HS-27A (cell line): ENCODE measurements around the gene OR8B4.
"Not testable (repeated sequence)": the region's sequence is repeated elsewhere in the genome, so short reads cannot be mapped to it uniquely, and the experiment has no call there.

Source experiments
- DNase-seq: peaks from one replicate; pipeline ENCODE4 v3.0.0-alpha.2; 2012; ENCODE audit warnings: low read depth, missing footprints

Gene OR8B4

DNA sequence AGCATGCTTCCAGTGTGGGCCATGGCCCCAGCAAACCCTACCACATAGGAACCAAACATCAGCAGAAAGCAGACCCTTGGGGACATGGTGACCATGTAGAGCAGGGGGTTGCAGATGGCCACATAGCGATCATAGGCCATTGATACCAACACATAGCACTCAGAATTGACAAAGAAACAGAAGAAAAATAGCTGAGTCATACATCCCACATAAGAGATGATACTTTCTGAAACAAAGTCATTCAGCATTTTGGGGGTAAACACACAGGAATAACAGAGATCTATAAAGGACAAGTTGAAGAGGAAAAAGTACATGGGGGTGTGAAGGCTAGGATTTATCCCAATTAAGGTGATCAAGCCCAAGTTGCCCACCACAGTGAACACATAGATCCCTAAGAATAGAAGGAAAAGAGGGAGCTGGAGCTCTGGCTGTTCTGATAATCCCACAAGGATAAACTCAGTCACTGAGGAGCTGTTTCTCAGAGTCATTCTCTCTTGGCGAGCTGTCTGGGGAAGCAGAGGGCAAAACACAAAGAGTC, at the start of gene OR8B4:
TSS of gene OR8B4 (minus strand) at position 488 of the 538 bp plus-strand sequence. CDS start at position 488, 0 bp downstream.
- no peak for DNase-seq

DNA sequence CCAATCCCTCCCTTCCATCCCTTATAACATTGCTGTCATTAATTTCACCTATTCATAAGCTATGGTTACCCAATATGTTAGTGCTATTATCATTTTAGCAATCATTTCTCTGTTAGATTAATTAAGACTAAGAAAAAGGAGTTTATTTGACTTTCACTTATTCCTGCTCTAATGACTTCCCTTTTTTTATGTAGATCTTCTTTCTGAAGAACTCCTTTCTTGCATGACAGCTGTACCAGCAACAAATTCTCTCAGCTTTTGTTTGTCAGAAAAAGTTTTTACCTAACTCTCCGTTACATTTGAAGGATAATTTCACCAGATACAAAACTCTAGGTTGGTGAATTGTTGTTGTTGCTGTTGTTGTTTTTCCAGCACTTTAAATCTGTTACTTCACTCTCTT, 49.4 kb upstream of the OR8B4 start:
- no peak for DNase-seq

GRCh38 chr11:124473476-124473875, 48.8 kb upstream of the OR8B4 start:
- DNase-seq = no peak

DNA sequence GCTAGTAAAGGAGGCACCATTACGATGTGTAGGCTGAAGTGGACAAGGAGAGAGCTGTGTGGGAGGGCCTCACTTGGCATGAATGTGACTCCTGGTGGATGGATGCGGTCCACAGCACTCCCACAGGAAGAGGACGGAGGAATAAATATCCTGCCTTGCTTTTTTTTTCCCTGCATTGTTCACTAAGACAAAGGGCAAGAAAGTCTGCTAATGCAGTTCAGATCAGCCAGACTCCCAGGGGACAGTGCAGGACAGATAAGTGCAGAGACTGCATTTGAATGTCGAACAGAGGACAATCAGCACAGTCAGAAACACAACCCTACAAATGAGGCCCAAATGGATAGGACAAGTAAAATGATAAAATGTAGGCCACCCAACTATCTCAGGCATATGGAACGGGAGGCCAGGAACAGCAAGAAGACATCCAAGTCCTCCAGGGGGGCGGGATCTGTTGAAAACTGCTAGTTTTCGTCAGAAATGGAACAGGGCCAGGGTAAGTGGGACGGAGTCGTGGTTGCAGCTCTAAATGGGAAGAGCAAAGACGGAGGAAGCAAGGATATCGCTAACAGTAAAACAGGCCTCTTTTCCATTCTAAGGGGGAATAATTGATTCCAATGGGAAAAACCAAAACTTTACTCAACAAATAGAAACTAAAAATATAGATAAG, 46.0 kb upstream of the OR8B4 start:
- DNase-seq = no peak

DNA sequence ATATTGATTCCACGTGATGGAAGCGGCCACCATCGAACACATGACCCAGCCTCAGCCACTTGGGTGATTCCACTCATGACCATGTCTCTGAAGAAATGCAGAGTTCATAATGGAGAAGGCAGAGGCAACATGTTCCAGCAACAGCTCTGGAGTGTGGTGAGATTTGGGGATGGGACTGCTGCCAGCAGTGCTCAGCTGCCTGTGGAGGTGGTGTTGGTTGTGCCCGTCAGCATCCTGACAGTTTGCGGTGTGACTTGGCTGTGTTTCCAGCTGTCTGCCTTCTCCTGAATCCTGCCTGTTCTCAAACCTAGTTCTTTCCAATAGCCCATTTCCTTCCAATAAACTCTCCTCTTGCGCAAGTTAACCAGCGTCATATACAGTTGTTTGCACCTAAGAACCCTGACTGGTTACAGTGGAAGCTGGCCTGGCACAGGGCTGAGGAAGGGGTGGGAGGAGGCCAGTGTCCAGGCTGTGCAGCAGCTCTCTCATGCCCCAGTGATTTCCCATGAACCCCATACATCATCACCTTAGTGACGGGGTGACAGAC, 42.8 kb upstream of the OR8B4 start:
- no peak for DNase-seq

GRCh38 chr11:124465368-124465767, 40.7 kb upstream of the OR8B4 start:
- DNase-seq = no peak

GRCh38 chr11:124463990-124464389, 39.3 kb upstream of the OR8B4 start:
- no peak for DNase-seq

- no peak for DNase-seq
Measured at GRCh38 chr11:124463324-124463723, 38.7 kb upstream of the OR8B4 start.

GRCh38 chr11:124460459-124460858, 35.8 kb upstream of the OR8B4 start:
- DNase-seq = no peak

DNA sequence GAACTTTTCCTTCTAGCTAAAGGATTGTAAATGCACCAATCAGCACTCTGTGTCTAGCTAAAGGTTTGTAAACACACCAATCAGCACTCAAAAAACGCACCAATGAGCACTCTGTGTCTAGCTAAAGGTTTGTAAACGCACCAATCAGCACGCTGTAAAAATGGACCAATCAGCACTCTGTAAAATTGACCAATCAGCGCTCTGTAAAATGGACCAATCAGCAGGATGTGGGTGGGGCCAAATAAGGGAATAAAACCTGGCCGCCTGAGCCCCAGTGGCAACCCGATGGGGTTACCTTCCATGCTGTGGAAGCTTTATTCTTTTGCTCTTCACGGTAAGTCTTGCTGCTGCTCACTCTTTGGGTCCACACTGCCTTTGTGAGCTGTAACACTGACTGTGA, 34.7 kb upstream of the OR8B4 start:
- DNase-seq = not testable (repeated sequence)

- no peak for DNase-seq
Measured at GRCh38 chr11:124454552-124454951, 29.9 kb upstream of the OR8B4 start.

DNA sequence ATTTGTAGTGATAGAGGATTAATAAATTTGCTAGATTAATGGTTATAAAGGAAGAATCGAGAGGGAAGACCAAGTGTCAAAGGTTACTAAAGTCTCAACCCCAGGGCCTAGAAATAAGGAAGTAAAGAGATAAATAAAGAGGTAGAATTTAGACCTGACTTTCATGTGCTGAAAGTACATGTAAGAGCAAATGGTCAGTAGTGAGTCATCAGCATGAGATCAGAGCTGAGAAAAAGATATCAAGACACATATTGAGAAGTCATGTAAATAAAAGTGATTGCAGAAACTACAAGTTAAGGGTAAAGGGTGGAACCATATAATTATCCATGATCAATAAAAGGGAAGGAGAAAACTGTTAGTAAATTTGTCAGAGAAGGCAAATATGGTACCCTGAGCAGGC, 22.2 kb upstream of the OR8B4 start:
- DNase-seq = no peak

DNA sequence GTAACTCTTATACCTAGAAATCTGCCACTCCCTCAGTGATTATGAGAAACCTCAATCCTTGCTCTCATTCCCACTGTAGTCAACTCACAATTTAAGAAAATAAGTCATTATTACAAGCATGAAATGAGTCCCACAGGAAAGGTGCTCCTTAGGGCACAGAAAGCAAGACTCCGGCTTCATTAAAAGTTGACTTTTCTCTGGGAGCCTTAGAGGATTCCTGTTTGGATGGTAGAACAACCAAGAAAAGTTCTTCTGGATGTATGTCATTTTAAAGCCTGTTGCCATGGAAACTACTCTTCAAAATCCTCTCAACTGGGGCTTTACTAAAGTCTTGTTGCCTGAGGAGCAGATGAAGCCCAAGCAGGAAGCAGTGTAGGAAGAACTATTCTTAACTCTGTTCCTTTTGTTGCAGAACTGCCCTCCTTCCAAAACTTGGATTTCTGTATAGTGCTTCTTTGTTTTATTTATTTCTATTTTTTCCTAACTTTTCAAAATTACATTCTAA, 21.0 kb upstream of the OR8B4 start, which contains the start of gene OR8B8:
TSS of gene OR8B8 (minus strand) at position 51 of the 505 bp plus-strand sequence. CDS start 4,611 bp downstream, outside the sequence.
- no peak for DNase-seq

- DNase-seq = no peak
Measured at GRCh38 chr11:124442847-124443246, 18.2 kb upstream of the OR8B4 start.

GRCh38 chr11:124442442-124442841, 17.8 kb upstream of the OR8B4 start:
- DNase-seq = no peak

- no peak for DNase-seq
Measured at GRCh38 chr11:124441519-124441918, 16.8 kb upstream of the OR8B4 start.

- no peak for DNase-seq
Measured at GRCh38 chr11:124441081-124441480, 16.4 kb upstream of the OR8B4 start.

- no peak for DNase-seq
Measured at GRCh38 chr11:124440608-124441007, 15.9 kb upstream of the OR8B4 start.

GRCh38 chr11:124434699-124435098, 10.0 kb upstream of the OR8B4 start:
- DNase-seq = no peak

- DNase-seq = no peak
Measured at GRCh38 chr11:124429599-124429998, 4.9 kb upstream of the OR8B4 start.

DNA sequence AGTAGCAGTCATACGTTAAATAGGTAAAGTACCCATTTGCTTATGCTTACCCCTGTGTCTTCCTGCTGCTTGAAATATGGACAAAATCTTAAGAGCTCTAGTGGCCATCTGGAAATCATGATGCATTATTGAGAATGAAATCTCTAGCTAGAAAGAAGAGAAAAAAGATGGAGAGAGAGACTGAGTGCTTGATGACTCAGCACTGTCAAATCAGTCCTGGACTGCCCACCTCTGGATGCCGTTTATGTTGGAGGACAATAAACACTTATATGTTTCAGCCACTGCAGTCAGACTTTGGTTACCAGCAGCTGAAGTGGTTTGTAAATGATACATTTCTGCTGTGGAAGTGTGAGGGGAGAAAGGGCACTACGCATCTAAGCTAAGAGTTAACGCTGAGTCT, 3.6 kb downstream of the OR8B4 start:
- no peak for DNase-seq

DNA sequence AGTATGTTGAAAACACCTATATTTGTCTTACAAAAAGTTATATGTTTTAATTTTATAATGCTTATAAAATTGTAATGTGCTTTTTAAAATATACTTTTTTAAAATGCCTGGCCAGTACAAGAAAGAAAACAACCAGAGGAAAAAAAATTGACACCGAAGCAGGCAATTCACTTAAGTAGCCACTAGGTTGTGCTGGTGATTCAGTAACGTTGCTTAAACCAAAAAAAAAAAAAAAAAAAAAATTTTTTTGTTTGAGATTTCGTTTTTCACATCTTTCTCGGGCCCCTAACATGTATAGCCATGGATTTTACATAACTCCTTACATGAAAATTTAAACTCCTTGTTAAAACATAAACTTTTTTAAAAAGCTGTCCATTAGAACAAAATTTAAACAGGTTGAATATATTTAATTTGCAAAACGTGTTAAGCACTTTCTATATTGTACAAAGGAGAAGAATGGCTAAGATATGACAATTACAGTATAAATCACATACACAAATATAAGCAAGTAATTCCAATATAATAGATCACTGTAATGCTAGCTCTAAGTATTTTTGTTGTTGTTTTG, 9.2 kb downstream of the OR8B4 start:
- no peak for DNase-seq

GRCh38 chr11:124409906-124410305, 14.8 kb downstream of the OR8B4 start:
- DNase-seq = no peak
